Pulmonary artery endothelial cell (primary cell): Measurements from ENCODE around the gene NPC1. TPM values are rescaled to one million over a fixed set of nuclear protein-coding genes. Genes with fewer than 3 reads are reported as not detected.

Experiments used
- DNase-seq: peaks from one replicate; pipeline ENCODE4 v3.0.0-alpha.2; 2011; ENCODE audit warnings: low read depth, low spot score
- total RNA-seq: library from RNA; depleted of rRNA; stranded (reverse); fragments of >200 nt; gene quantifications from 2 replicates; pipeline ENCODE4 v1.2.3, GENCODE V29; 2014

The NPC1 gene
- total RNA-seq, 1 donor from 2014 or later: 26.5 TPM

GRCh38 chr18:23609390-23610023 is 23.2 kb upstream of the NPC1 start:
- DNase-seq: peak; percentile 66

GRCh38 chr18:23608211-23608610 is 21.9 kb upstream of the NPC1 start:
- DNase-seq: no peak

- no peak for DNase-seq
Measured at GRCh38 chr18:23605941-23606340, 19.6 kb upstream of the NPC1 start.

GRCh38 chr18:23599809-23600208 is 13.5 kb upstream of the NPC1 start:
- no peak for DNase-seq

GRCh38 chr18:23596183-23596582 is 9.9 kb upstream of the NPC1 start:
- DNase-seq: no peak

- DNase-seq: no peak
Measured at GRCh38 chr18:23595591-23595990, 9.3 kb upstream of the NPC1 start.

- DNase-seq: peak; percentile 67
Measured at GRCh38 chr18:23593720-23594119, 7.4 kb upstream of the NPC1 start.

- DNase-seq: no peak
Measured at GRCh38 chr18:23592911-23593310, 6.6 kb upstream of the NPC1 start.

GRCh38 chr18:23591011-23591410 is 4.7 kb upstream of the NPC1 start:
- DNase-seq: no peak

GRCh38 chr18:23588836-23589560 is 2.7 kb upstream of the NPC1 start:
- no peak for DNase-seq

GRCh38 chr18:23587220-23587642 is 925 bp upstream of the NPC1 start:
- DNase-seq: no peak

GRCh38 chr18:23585897-23586248 is 433 bp downstream of the NPC1 start:
- no peak for DNase-seq

- no peak for DNase-seq
Measured at GRCh38 chr18:23585007-23585871, 1.1 kb downstream of the NPC1 start.

GRCh38 chr18:23584019-23584983 is 2.0 kb downstream of the NPC1 start:
- no peak for DNase-seq

GRCh38 chr18:23583071-23583865 is 3.0 kb downstream of the NPC1 start:
- DNase-seq: no peak

- no peak for DNase-seq
Measured at GRCh38 chr18:23580677-23581367, 5.5 kb downstream of the NPC1 start.

- DNase-seq: no peak
Measured at GRCh38 chr18:23578891-23579653, 7.2 kb downstream of the NPC1 start.

- DNase-seq: no peak
Measured at GRCh38 chr18:23578067-23578701, 8.1 kb downstream of the NPC1 start.
